ENCODE measurements around the gene DVL2. TPM values are rescaled to one million over a fixed set of nuclear protein-coding genes. Genes with fewer than 3 reads are reported as not detected.

DVL2 gene
- total RNA-seq, 1 donor from 2014 or later: 23.5 TPM

GRCh38 chr17:7211491-7212273 lies 22.6 kb downstream of the DVL2 start:
- intact Hi-C loops (cut with micrococcal nuclease): no loop called here
- peak; percentile 25 for DNase-seq
- no peak for ATAC-seq

- DNase-seq (no peak), ATAC-seq (no peak)
- intact Hi-C loops (cut with micrococcal nuclease): no loop called here
Observed at GRCh38 chr17:7208754-7209460, 25.4 kb downstream of the DVL2 start.

GRCh38 chr17:7208027-7208571 lies 26.2 kb downstream of the DVL2 start:
- intact Hi-C loops (cut with micrococcal nuclease): no loop called here
- no peak for ATAC-seq
- DNase-seq: peak; percentile 27

GRCh38 chr17:7207120-7208001 lies 27.0 kb downstream of the DVL2 start:
- ATAC-seq (no peak), DNase-seq (peak; percentile 33)
- intact Hi-C loops (cut with micrococcal nuclease): no loop called here

GRCh38 chr17:7205561-7205960 lies 28.8 kb downstream of the DVL2 start:
- DNase-seq: no peak
- intact Hi-C loops (cut with micrococcal nuclease): no loop called here
- ATAC-seq: no peak

GRCh38 chr17:7204828-7205461 lies 29.4 kb downstream of the DVL2 start:
- DNase-seq (peak; percentile 93), ATAC-seq (peak; percentile 91)
- intact Hi-C loops (cut with micrococcal nuclease): no loop called here

GRCh38 chr17:7204336-7204735 lies 30.0 kb downstream of the DVL2 start:
- no peak for ATAC-seq
- intact Hi-C loops (cut with micrococcal nuclease): no loop called here
- no peak for DNase-seq

- DNase-seq (no peak), ATAC-seq (no peak)
- intact Hi-C loops (cut with micrococcal nuclease): no loop called here
Observed at GRCh38 chr17:7203391-7203790, 30.9 kb downstream of the DVL2 start.

- intact Hi-C loops (cut with micrococcal nuclease): no loop called here
- ATAC-seq: no peak
- peak; percentile 21 for DNase-seq
Observed at GRCh38 chr17:7196651-7197401, 37.5 kb downstream of the DVL2 start.

- no peak for ATAC-seq
- intact Hi-C loops (cut with micrococcal nuclease): no loop called here
- no peak for DNase-seq
Observed at GRCh38 chr17:7195971-7196370, 38.3 kb downstream of the DVL2 start.

GRCh38 chr17:7192271-7192937 lies 41.9 kb downstream of the DVL2 start:
- intact Hi-C loops (cut with micrococcal nuclease): no loop called here
- no peak for ATAC-seq
- DNase-seq: no peak

GRCh38 chr17:7191571-7192270 lies 42.6 kb downstream of the DVL2 start:
- ATAC-seq (peak; percentile 84), DNase-seq (peak; percentile 58)
- intact Hi-C loops (cut with micrococcal nuclease): no loop called here

- ATAC-seq: no peak
- intact Hi-C loops (cut with micrococcal nuclease): no loop called here
- DNase-seq: no peak
Observed at GRCh38 chr17:7191069-7191468, 43.2 kb downstream of the DVL2 start.

- DNase-seq (no peak), ATAC-seq (no peak)
- intact Hi-C loops (cut with micrococcal nuclease): no loop called here
Observed at GRCh38 chr17:7190276-7190917, 43.9 kb downstream of the DVL2 start.

GRCh38 chr17:7186241-7186640 lies 48.1 kb downstream of the DVL2 start:
- ATAC-seq: no peak
- DNase-seq: no peak
- intact Hi-C loops (cut with micrococcal nuclease): no loop called here

GRCh38 chr17:7184647-7185046 lies 49.7 kb downstream of the DVL2 start:
- DNase-seq (no peak), ATAC-seq (no peak)
- intact Hi-C loops (cut with micrococcal nuclease): no loop called here

- ATAC-seq (peak; percentile 38), DNase-seq (peak; percentile 64)
- intact Hi-C loops (cut with micrococcal nuclease): no loop called here
Observed at GRCh38 chr17:7184091-7184488, 50.2 kb downstream of the DVL2 start.

Measured in left ventricle myocardium superior (tissue), 1 donor.